Liver (tissue), 9 donors: ENCODE data around the gene CAMK1D. TPM values are rescaled to one million over a fixed set of nuclear protein-coding genes. Genes with fewer than 3 reads are reported as not detected.

Source experiments
- DNase-seq: peaks from one replicate; pipeline ENCODE4 v3.0.0-alpha.2; 2017; ENCODE audit warnings: low spot score
- H3K27ac ChIP-seq, 2 donors: one replicate each; pipeline ENCODE4 v1.7.0; 2013; ENCODE audit warnings: inconsistent platforms in 2 of 2, low read length in 2 of 2, control low read depth in 1 of 2, low read depth in 1 of 2, mild to moderate bottlenecking in 1 of 2
- H3K27me3 ChIP-seq, 4 donors: one replicate each; pipeline versions ENCODE4 v1.6.1 to v1.7.0; 2013; ENCODE audit warnings: low read length in 3 of 4, inconsistent platforms in 1 of 4, mild to moderate bottlenecking in 1 of 4, moderate library complexity in 1 of 4; ENCODE audit not compliant: control insufficient read depth in 4 of 4, insufficient read depth in 4 of 4
- H3K36me3 ChIP-seq, 4 donors: one replicate each; pipeline versions ENCODE4 v1.6.1 to v1.7.0; 2013; ENCODE audit warnings: low read length in 3 of 4, mild to moderate bottlenecking in 3 of 4, low read depth in 1 of 4, moderate library complexity in 1 of 4; ENCODE audit not compliant: control insufficient read depth in 4 of 4, insufficient read depth in 3 of 4
- H3K4me1 ChIP-seq, 4 donors: one replicate each; pipeline versions ENCODE4 v1.6.1 to v1.7.0; 2013; ENCODE audit warnings: low read length in 3 of 4, mild to moderate bottlenecking in 3 of 4, moderate library complexity in 1 of 4; ENCODE audit not compliant: control insufficient read depth in 4 of 4, insufficient read depth in 4 of 4
- H3K4me3 ChIP-seq, 3 donors: one replicate each; pipeline versions ENCODE4 v1.6.1 to v1.7.0; 2013; ENCODE audit warnings: low read length in 3 of 3, control low read depth in 1 of 3, low read depth in 1 of 3, mild to moderate bottlenecking in 1 of 3
- H3K9ac ChIP-seq, 2 donors: one replicate each; pipeline ENCODE4 v1.7.0; 2013; ENCODE audit warnings: low read length in 2 of 2, mild to moderate bottlenecking in 2 of 2, moderate library complexity in 2 of 2, control low read depth in 1 of 2, low read depth in 1 of 2
- H3K9me3 ChIP-seq, 4 donors: one replicate each; pipeline versions ENCODE4 v1.6.1 to v1.7.0; 2013; ENCODE audit warnings: low read length in 3 of 4; ENCODE audit not compliant: control insufficient read depth in 4 of 4
- CTCF ChIP-seq: fragments of 150-350 bp; IDR thresholded peaks from 2 replicates; pipeline ENCODE4 v1.5.1; 2017; ENCODE audit warnings: improper control_type of control experiment, low read depth, low read length; ENCODE audit not compliant: missing input control
- EGR1 ChIP-seq, 2 donors: IDR thresholded peaks; 2 replicates each; pipeline ENCODE4 v1.6.1; 2016 to 2018; ENCODE audit warnings: antibody characterized with exemption in 2 of 2, low read depth in 2 of 2
- FOXA2 ChIP-seq: IDR thresholded peaks from 2 replicates; pipeline ENCODE4 v1.6.1; 2016; ENCODE audit warnings: antibody characterized with exemption
- GABPA ChIP-seq, 2 donors: IDR thresholded peaks in 1 of 2; conservative IDR thresholded peaks in 1 of 2; 2 replicates each; pipeline ENCODE4 v1.6.1; 2016; ENCODE audit warnings: antibody characterized with exemption in 2 of 2, mild to moderate bottlenecking in 1 of 2, moderate library complexity in 1 of 2
- HNF4A ChIP-seq, 2 donors: conservative IDR thresholded peaks; 2 replicates each; pipeline ENCODE4 v1.6.1; 2016; ENCODE audit warnings: antibody characterized with exemption in 2 of 2, mild to moderate bottlenecking in 2 of 2
- HNF4G ChIP-seq: IDR thresholded peaks from 2 replicates; pipeline ENCODE4 v1.6.1; 2016; ENCODE audit warnings: antibody characterized with exemption
- JUND ChIP-seq, 2 donors: IDR thresholded peaks; 2 replicates each; pipeline ENCODE4 v1.6.1; 2016; ENCODE audit warnings: antibody characterized with exemption in 2 of 2
- NR2F2 ChIP-seq: IDR thresholded peaks from 2 replicates; pipeline ENCODE4 v1.6.1; 2016; ENCODE audit warnings: antibody characterized with exemption
- RAD21 ChIP-seq, 2 donors: IDR thresholded peaks; 2 replicates each; pipeline ENCODE4 v1.6.1; 2016; ENCODE audit warnings: antibody characterized with exemption in 2 of 2, mild to moderate bottlenecking in 2 of 2
- RXRA ChIP-seq, 2 donors: IDR thresholded peaks; 2 replicates each; pipeline ENCODE4 v1.6.1; 2017 to 2018; ENCODE audit warnings: antibody characterized with exemption in 2 of 2, mild to moderate bottlenecking in 1 of 2
- SP1 ChIP-seq: IDR thresholded peaks from 2 replicates; pipeline ENCODE4 v1.6.1; 2018; ENCODE audit warnings: antibody characterized with exemption, mild to moderate bottlenecking
- TAF1 ChIP-seq: conservative IDR thresholded peaks from 2 replicates; pipeline ENCODE4 v1.6.1; 2016; ENCODE audit warnings: antibody characterized with exemption, mild to moderate bottlenecking
- YY1 ChIP-seq: IDR thresholded peaks from 2 replicates; pipeline ENCODE4 v1.6.1; 2016; ENCODE audit warnings: antibody characterized with exemption, mild to moderate bottlenecking
- ZBTB33 ChIP-seq: IDR thresholded peaks from 2 replicates; pipeline ENCODE4 v1.6.1; 2016; ENCODE audit warnings: antibody characterized with exemption
- WGBS: extraction: QIAGEN DNeasy Blood & Tissue Kit; methylation state at CpG from one replicate; pipeline ENCODE4 v1.1.7; 2013; 5-methylcytosine and 5-hydroxymethylcytosine counted together
- polyA plus RNA-seq, 2 donors: library from polyadenylated mRNA; stranded (reverse) in 1 of 2; unstranded in 1 of 2; fragments of 200-250 nt in 1 of 2; fragments of >200 nt in 1 of 2; fragmentation: Nextera tagmentation in 1 of 2; extraction: Ambion mirVana in 1 of 2; gene quantifications; one replicate each; pipeline versions ENCODE4 v1.2.1 to v1.2.3, GENCODE V29; 2013 to 2015
- total RNA-seq, 2 donors: library from RNA; depleted of rRNA; stranded (reverse); fragments of >200 nt; gene quantifications; one replicate each; pipeline ENCODE4 v1.2.3, GENCODE V29; 2014
- TF ChIP-seq, protein P1 (sequence below): IDR thresholded peaks from 2 replicates; pipeline ENCODE4 v1.6.1; 2016; ENCODE audit warnings: antibody characterized with exemption
- TF ChIP-seq, protein P2 (sequence below): IDR thresholded peaks from 2 replicates; pipeline ENCODE4 v1.6.1; 2016; ENCODE audit warnings: antibody characterized with exemption
- donor health status: healthy.
- donor health status: healthy.
- donor health status: healthy.
- donor health status: healthy.
- donor health status: healthy.

The CAMK1D gene
- total and polyA plus RNA-seq, 4 donors = 2.7 to 10.1 (median 4.2) TPM

GRCh38 chr10:12801214-12802087 lies 452.1 kb downstream of the CAMK1D start (continued):
- no peak for TF ChIP-seq CTCF
- no peak for TF ChIP-seq HNF4A (conservative IDR thresholded peaks at IDR 0.05)
- no peak for TF ChIP-seq SP1
- TF ChIP-seq, protein P1, sequence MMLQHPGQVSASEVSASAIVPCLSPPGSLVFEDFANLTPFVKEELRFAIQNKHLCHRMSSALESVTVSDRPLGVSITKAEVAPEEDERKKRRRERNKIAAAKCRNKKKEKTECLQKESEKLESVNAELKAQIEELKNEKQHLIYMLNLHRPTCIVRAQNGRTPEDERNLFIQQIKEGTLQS = no peak
- no peak for TF ChIP-seq TAF1

DNA sequence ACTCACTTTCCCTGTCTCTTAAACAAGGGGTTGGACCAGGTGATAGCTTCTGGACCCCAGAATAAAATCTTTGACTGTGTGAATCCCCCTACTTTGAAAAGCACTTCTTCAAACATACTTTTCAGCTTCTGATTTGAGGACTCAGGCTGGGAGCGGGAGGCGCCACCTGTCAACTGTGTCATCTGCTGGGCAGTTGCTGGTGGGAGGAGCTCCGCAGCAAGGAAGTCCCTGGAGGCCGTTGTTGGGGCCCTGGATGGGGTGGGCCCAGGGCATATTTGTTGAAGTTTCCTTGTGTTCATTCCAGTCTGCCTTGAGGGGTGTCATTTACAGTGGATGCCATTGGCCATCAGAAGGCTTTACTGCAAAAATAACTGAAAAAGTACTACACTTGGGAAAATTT lies 454.4 kb downstream of the CAMK1D start:
- Histone ChIP-seq H3K9ac (no peak overlapping the region), H3K4me1 (no peaks in the 10 kb centered on the region), H3K27ac (no peak overlapping the region), H3K9me3 (no peaks in the 10 kb centered on the region), H3K27me3 (no peaks in the 10 kb centered on the region), H3K4me3 (no peak overlapping the region), H3K36me3 (peaks cover 0 to 2% (median 0%) of the 10 kb centered on the region in 4 donors)
- TF ChIP-seq YY1 = no peak
- TF ChIP-seq RAD21 (IDR thresholded peaks at IDR 0.05) = no peak
- no peak for TF ChIP-seq NR2F2
- no peak for TF ChIP-seq JUND (IDR thresholded peaks at IDR 0.05)
- TF ChIP-seq FOXA2 = no peak
- TF ChIP-seq, protein P1 = no peak
- TF ChIP-seq, protein P2, sequence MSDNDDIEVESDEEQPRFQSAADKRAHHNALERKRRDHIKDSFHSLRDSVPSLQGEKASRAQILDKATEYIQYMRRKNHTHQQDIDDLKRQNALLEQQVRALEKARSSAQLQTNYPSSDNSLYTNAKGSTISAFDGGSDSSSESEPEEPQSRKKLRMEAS = no peak
- no peak for TF ChIP-seq ZBTB33
- 91% methylated on average over 4 of the region's 4 CpGs for WGBS
- no peak for DNase-seq

DNA sequence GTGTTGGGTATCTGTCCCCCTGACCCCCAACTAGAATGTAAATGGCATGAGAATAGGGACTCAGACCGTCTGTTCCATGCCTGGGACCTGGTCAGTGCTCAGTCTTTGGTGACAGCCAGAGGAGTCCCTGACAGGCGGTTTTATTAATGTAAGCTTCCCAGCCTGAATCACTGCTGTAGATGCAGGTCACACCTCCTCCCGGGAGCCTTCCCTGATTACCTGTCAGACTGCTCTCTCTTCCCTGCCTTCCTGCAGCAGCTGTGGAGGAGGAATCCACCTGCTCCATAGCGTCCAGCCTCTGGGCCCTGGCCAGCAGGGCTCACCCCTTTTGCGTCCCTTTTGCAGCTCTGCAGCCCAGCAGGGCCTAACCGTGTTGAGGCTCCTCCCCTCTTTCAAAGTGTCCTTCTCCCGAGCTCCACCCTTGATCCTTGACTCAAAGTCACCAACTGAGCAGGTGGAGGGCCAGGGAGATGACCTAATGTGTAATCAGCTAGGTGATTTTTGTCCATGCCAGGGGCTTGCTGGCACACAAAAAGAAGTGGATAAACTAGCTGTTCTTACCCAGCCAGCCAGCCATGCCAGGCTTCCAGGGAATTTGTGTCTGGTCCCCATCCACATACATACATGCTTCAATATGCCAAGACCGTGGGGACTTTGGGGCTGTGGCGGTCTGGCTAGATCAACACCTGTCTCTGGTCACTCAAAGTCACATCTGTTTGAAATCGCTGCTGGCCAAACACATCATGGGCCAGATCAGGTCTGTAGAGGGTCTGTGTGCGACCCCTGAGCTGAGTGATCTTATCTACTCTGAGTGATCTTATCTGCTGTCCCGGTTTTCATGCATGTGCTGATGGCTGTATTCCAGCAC lies 457.1 kb downstream of the CAMK1D start:
- no peak for DNase-seq
- H3K9ac ChIP-seq = no peak overlapping the region
- TF ChIP-seq FOXA2 (no peak), JUND (IDR thresholded peaks at IDR 0.05) (no peak), NR2F2 (no peak), TAF1 (no peak), HNF4G (no peak), RXRA (IDR thresholded peaks at IDR 0.05) (no peak), RAD21 (IDR thresholded peaks at IDR 0.05) (no peak), ZBTB33 (no peak), GABPA (IDR thresholded peaks at IDR 0.05 in 1 of 2, conservative IDR thresholded peaks at IDR 0.05 in 1 of 2) (no peak), EGR1 (IDR thresholded peaks at IDR 0.05; ENCODE audit: low read depth in 2 of 2) (no peak), SP1 (no peak)
- TF ChIP-seq, protein P2 = no peak

More for the DNA sequence above, 457.1 kb downstream of the CAMK1D start:
- Histone ChIP-seq H3K27ac (no peak overlapping the region), H3K9me3 (no peaks in the 10 kb centered on the region), H3K27me3 (no peaks in the 10 kb centered on the region), H3K36me3 (peaks cover 0 to 2% (median 0%) of the 10 kb centered on the region in 4 donors), H3K4me3 (no peak overlapping the region), H3K4me1 (no peaks in the 10 kb centered on the region)
- WGBS = 84% methylated on average over 12 of the region's 12 CpGs
